Measurements from ENCODE around the gene FEZF2.

The FEZF2 gene

GRCh38 chr3:62373714-62374333 lies 474 bp upstream of the FEZF2 start:
- in situ Hi-C loops (cut with MboI; ENCODE audit: low sequenced_read_pairs): no loop called here

- in situ Hi-C loops (cut with MboI; ENCODE audit: low sequenced_read_pairs): no loop called here
These were observed 719 bp downstream of the FEZF2 start for GRCh38 chr3:62372621-62373041.

- in situ Hi-C loops (cut with MboI; ENCODE audit: low sequenced_read_pairs): no loop called here
These were observed 1.4 kb downstream of the FEZF2 start for GRCh38 chr3:62371720-62372591.

- in situ Hi-C loops (cut with MboI; ENCODE audit: low sequenced_read_pairs): no loop called here
These were observed 2.3 kb downstream of the FEZF2 start for GRCh38 chr3:62370858-62371719.

- in situ Hi-C loops (cut with MboI; ENCODE audit: low sequenced_read_pairs): no loop called here
These were observed 3.1 kb downstream of the FEZF2 start for GRCh38 chr3:62370112-62370857.

GRCh38 chr3:62369476-62369743 lies 3.9 kb downstream of the FEZF2 start:
- in situ Hi-C loops (cut with MboI; ENCODE audit: low sequenced_read_pairs): no loop called here

- in situ Hi-C loops (cut with MboI; ENCODE audit: low sequenced_read_pairs): no loop called here
These were observed 4.5 kb downstream of the FEZF2 start for GRCh38 chr3:62368705-62369475.

- in situ Hi-C loops (cut with MboI; ENCODE audit: low sequenced_read_pairs): no loop called here
These were observed 5.1 kb downstream of the FEZF2 start for GRCh38 chr3:62368290-62368704.

- in situ Hi-C loops (cut with MboI; ENCODE audit: low sequenced_read_pairs): no loop called here
These were observed 5.6 kb downstream of the FEZF2 start for GRCh38 chr3:62367763-62368195.

GRCh38 chr3:62366126-62366484 lies 7.2 kb downstream of the FEZF2 start:
- in situ Hi-C loops (cut with MboI; ENCODE audit: low sequenced_read_pairs): no loop called here

- in situ Hi-C loops (cut with MboI; ENCODE audit: low sequenced_read_pairs): no loop called here
These were observed 7.8 kb downstream of the FEZF2 start for GRCh38 chr3:62365391-62366125.

- in situ Hi-C loops (cut with MboI; ENCODE audit: low sequenced_read_pairs): no loop called here
These were observed 9.2 kb downstream of the FEZF2 start for GRCh38 chr3:62364191-62364590.

- in situ Hi-C loops (cut with MboI; ENCODE audit: low sequenced_read_pairs): no loop called here
These were observed 10.1 kb downstream of the FEZF2 start for GRCh38 chr3:62363275-62363674.

- in situ Hi-C loops (cut with MboI; ENCODE audit: low sequenced_read_pairs): no loop called here
These were observed 11.5 kb downstream of the FEZF2 start for GRCh38 chr3:62361824-62362223.

GRCh38 chr3:62361261-62361660 lies 12.1 kb downstream of the FEZF2 start:
- in situ Hi-C loops (cut with MboI; ENCODE audit: low sequenced_read_pairs): no loop called here

- in situ Hi-C loops (cut with MboI; ENCODE audit: low sequenced_read_pairs): no loop called here
These were observed 13.8 kb downstream of the FEZF2 start for GRCh38 chr3:62359531-62359930.

GRCh38 chr3:62356356-62356755 lies 17.0 kb downstream of the FEZF2 start:
- in situ Hi-C loops (cut with MboI; ENCODE audit: low sequenced_read_pairs): no loop called here

GRCh38 chr3:62355703-62356102 lies 17.6 kb downstream of the FEZF2 start:
- in situ Hi-C loops (cut with MboI; ENCODE audit: low sequenced_read_pairs): no loop called here

GRCh38 chr3:62343755-62344154 lies 29.6 kb downstream of the FEZF2 start:
- in situ Hi-C loops (cut with MboI; ENCODE audit: low sequenced_read_pairs): no loop called here

GRCh38 chr3:62335196-62335595 lies 38.2 kb downstream of the FEZF2 start:
- in situ Hi-C loops (cut with MboI; ENCODE audit: low sequenced_read_pairs): no loop called here
